Heart left ventricle (tissue), 16 donors: Measurements from ENCODE around the gene SLX4. TPM values are rescaled to one million over a fixed set of nuclear protein-coding genes. Genes with fewer than 3 reads are reported as not detected.

Experiments used
- ATAC-seq, 4 donors: fragments of 200-7000 bp; cut with Tn5 transposase; one replicate each; pipeline ENCODE4 v1.9.1; 2020 to 2022; ENCODE audit warnings: moderate library complexity in 4 of 4, mild to moderate bottlenecking in 3 of 4, moderate number of reproducible peaks in 1 of 4
- DNase-seq, 5 donors: peaks; one replicate each; pipeline ENCODE4 v3.0.0-alpha.2; 2020
- H3K27ac ChIP-seq, 12 donors: fragments of 200-600 bp; sonication (generic) in 4 of 12; one replicate each; pipeline versions ENCODE4 v1.5.0 to v1.8.0; 2016 to 2022; ENCODE audit warnings: mild to moderate bottlenecking in 2 of 12
- H3K27me3 ChIP-seq, 9 donors: fragments of 200-600 bp; sonication (generic) in 2 of 9; one replicate each; pipeline versions ENCODE4 v1.5.1 to v1.8.0; 2016 to 2022; ENCODE audit warnings: mild to moderate bottlenecking in 3 of 9
- H3K36me3 ChIP-seq, 9 donors: fragments of 200-600 bp; sonication (generic) in 2 of 9; one replicate each; pipeline versions ENCODE4 v1.5.0 to v1.8.0; 2018 to 2022; ENCODE audit warnings: mild to moderate bottlenecking in 2 of 9
- H3K4me1 ChIP-seq, 12 donors: fragments of 200-600 bp; sonication (generic) in 4 of 12; one replicate each; pipeline versions ENCODE4 v1.5.0 to v1.8.0; 2016 to 2022; ENCODE audit warnings: mild to moderate bottlenecking in 3 of 12
- H3K4me3 ChIP-seq, 12 donors: fragments of 200-600 bp; sonication (generic) in 4 of 12; one replicate each; pipeline versions ENCODE4 v1.5.0 to v1.8.0; 2017 to 2022; ENCODE audit warnings: mild to moderate bottlenecking in 9 of 12, moderate library complexity in 4 of 12
- H3K9me3 ChIP-seq, 12 donors: fragments of 200-600 bp; sonication (generic) in 4 of 12; one replicate each; pipeline versions ENCODE4 v1.5.0 to v1.8.0; 2016 to 2022; ENCODE audit warnings: mild to moderate bottlenecking in 1 of 12
- CTCF ChIP-seq, 12 donors: fragments of 200-600 bp; sonication (generic) in 4 of 12; IDR thresholded peaks; one replicate each; pipeline versions ENCODE4 v1.5.0 to v1.8.0; 2018 to 2022; ENCODE audit warnings: antibody characterized with exemption in 12 of 12, mild to moderate bottlenecking in 5 of 12
- POLR2A ChIP-seq, 2 donors: fragments of 450-650 bp; IDR thresholded peaks; one replicate each; pipeline ENCODE4 v1.6.1; 2017; ENCODE audit warnings: antibody characterized with exemption in 2 of 2, mild to moderate bottlenecking in 2 of 2, moderate library complexity in 2 of 2
- WGBS, 4 donors: extraction: QIAGEN DNeasy Blood & Tissue Kit in 2 of 4; methylation state at CpG; one replicate each; pipeline versions ENCODE4 v1.1.5 to v1.1.7; 2013 to 2018; 5-methylcytosine and 5-hydroxymethylcytosine counted together
- intact Hi-C, 10 donors: fragments of 100-400 bp; cut with DNase I; formaldehyde crosslinking; loops; one replicate each; pipeline versions ENCODE4 v1.11.1 to v1.14.2; 2022
- polyA plus RNA-seq, 2 donors: library from polyadenylated mRNA; stranded (reverse); fragments of 200-250 nt; gene quantifications; one replicate each; pipeline ENCODE4 v1.2.3, GENCODE V29; 2013
- total RNA-seq, 9 donors: library from RNA; depleted of rRNA in 2 of 9; stranded (reverse); fragments of >200 nt in 2 of 9; fragmentation: NEBNext Ultra II Directional in 3 of 9; extraction: Animal tissue kit (Norgen Biotek cat#: 25700) in 3 of 9; gene quantifications; one replicate each; pipeline versions ENCODE4 v1.1.0 to v1.2.4, GENCODE V29; 2016 to 2023
- donor health status: ischemic (EF 13 %, LVEDD 7.1; RV severe dilation, severe dysfunction).
- donor health status: healthy with polysubstance abuse.
- donor health status: DM: no; HTN: yes; CAD: no.
- donor health status: DM: no; HTN: no; CAD: no.
- donor health status: ischemic (EF 25% LVEDD 6.9; RV normal size, moderate dysfunction).
- donor health status: ischemic (EF 25% LVEDD 5.7; RV mildly dilated, moderate dysfunction).
- donor health status: healthy.
- donor health status: DM: yes; HTN: yes; CAD: no.
- donor health status: ischemic (EF 35%, LVEDD 5.7; RV mildly dilated, moderate dysfunction).
- donor health status: nonischemic (EF 11% LVEDD 7.7; RV severe dilation, severe dysfunction).
- donor health status: DM: yes; HTN: yes; CAD: no.
- donor health status: PGD.
- donor health status: ischemic (EF 29% LVEDD 5.4; RV normal size, mild dysfunction).
- donor health status: nonischemic (EF 23%, LVEDD 6.1; RV moderate dilation, normal function).

Gene SLX4
- total and polyA plus RNA-seq, 11 donors, result 2.0 to 4.7 (median 3.1) TPM

DNA sequence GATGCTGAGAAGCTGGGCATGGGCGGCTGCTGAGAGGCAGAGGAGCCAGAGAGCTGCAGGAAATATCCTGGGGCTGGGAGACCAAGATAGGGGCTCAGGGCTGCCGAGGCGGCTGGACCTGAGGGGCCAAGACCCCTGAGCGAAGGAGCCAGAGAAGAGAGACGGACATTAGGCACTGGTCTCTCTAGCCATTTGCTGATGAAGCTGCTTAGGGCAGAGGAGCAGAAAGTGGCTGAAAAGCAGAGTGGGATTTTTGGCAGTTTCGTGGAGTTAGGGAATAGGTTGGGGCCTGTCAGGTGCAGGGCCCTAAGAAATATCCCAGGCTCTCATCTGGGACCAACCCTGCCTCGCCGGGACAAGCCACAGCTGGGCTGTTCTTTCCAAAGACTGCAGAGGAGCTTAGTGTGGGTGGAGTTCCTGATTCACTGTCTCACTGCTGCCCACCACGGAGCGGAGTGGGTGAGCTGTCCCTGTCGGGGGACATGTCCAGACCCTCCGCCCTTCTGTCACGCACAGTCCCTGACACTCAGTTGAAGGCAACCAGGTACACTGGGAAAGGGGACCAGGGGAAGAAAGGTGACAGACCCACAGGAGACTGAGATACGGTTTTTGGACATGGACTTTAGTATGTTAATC, 31.8 kb upstream of the SLX4 start:
- ATAC-seq, result no peak
- TF ChIP-seq CTCF (IDR thresholded peaks at IDR 0.05) (no peak), POLR2A (IDR thresholded peaks at IDR 0.05) (no peak)
- Histone ChIP-seq H3K27ac (no peak overlapping the region), H3K9me3 (no peaks in the 10 kb centered on the region), H3K36me3 (peaks cover 0 to 31% (median 0%) of the 10 kb centered on the region in 9 donors), H3K4me3 (no peak overlapping the region), H3K4me1 (peaks cover 0 to 9% (median 0%) of the 10 kb centered on the region in 12 donors), H3K27me3 (no peaks in the 10 kb centered on the region)
- whole genome bisulfite sequencing, 4 donors, result 82 to 87% (median 84%) methylated on average over 14 of the region's 14 CpGs
- no peak for DNase-seq
- intact Hi-C loops, result no loop called here

DNA sequence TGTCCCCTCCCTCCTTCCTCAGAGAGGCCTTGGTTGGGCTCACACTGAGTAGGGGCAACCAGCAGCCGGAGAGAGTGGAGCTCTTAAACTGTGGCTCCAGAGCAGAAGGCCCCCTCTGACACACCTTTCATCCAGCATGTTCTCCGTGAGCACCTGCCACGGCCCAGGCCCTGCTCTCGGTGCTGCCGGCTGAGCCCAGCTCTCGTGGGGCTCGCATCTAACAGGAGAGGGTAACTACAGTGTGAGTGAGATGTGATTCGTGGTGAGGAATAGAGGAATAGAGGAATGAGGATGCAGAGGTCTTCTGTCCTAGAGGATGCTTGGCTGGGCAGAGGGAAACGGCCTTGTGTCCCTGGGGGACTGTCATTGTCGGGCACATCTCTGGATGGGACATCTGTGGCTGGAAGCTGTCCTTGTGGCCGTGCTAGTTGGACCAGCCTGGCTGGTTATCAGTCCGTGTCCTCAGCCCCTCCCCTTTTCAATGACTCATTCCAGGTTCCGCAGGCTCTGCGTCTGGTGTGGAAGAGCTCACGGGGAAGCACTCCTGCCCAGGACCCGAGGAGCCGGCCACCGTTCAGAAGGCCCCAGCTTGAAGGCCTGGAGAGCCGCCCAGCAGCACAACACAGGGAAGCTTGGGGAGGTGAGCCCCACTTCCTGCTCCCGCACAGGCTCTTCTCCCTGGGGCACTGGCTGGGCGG, 31.1 kb upstream of the SLX4 start:
- peak; percentile 25 to 73 (median 48) for ATAC-seq
- intact Hi-C loops, result no loop called here
- no peak for DNase-seq
- no peak for TF ChIP-seq POLR2A (IDR thresholded peaks at IDR 0.05)
- TF ChIP-seq CTCF (IDR thresholded peaks at IDR 0.05), result no peak
- no peaks in the 10 kb centered on the region for H3K27me3 ChIP-seq
- peaks cover 0 to 31% (median 0%) of the 10 kb centered on the region in 9 donors for H3K36me3 ChIP-seq
- no peak overlapping the region for H3K27ac ChIP-seq
- H3K4me3 ChIP-seq, result no peak overlapping the region
- WGBS, 4 donors, result 54 to 65% (median 62%) methylated on average over 15 to 21 of the region's 21 CpGs
- no peaks in the 10 kb centered on the region for H3K9me3 ChIP-seq
- H3K4me1 ChIP-seq, result peaks cover 0 to 9% (median 0%) of the 10 kb centered on the region in 12 donors

DNA sequence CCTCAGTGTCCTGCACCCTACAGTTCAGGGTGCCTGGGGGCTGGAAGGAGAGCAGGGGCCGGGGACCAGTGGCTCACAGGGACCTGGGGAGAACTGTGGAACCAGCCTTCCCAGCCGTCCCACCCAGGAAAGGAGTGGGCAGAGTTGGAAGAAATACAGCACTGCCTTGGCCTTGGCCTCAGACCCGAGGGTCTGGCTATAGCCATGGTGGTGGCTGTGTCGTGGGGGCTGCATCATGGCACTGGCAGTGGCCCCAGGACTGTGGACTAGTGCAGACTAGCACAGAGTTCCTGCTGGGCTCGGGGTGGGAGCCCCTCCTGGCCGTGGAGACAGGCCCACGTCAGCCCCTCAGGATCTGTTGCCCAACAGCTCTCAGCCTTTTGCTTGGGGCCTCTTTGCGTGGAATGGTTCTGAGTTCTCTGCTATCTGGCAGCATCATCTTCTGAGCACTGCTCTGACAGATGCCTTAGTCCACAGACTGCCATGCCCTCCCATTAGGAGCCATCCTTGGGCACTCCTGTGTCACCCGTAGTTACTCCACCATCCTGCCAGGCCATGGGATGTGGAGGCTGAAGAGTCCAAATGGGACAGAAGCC, 30.5 kb upstream of the SLX4 start:
- Histone ChIP-seq H3K36me3 (peaks cover 0 to 31% (median 0%) of the 10 kb centered on the region in 9 donors), H3K27me3 (no peaks in the 10 kb centered on the region), H3K27ac (no peak overlapping the region), H3K4me1 (peaks cover 0 to 9% (median 2%) of the 10 kb centered on the region in 12 donors), H3K9me3 (no peaks in the 10 kb centered on the region), H3K4me3 (no peak overlapping the region)
- DNase-seq (no peak), ATAC-seq (no peak)
- WGBS, 4 donors, result 93 to 95% (median 94%) methylated on average over 9 of the region's 9 CpGs
- intact Hi-C loops, result no loop called here
- TF ChIP-seq CTCF (IDR thresholded peaks at IDR 0.05) (no peak), POLR2A (IDR thresholded peaks at IDR 0.05) (no peak)
